Measurements from ENCODE around the gene SPAG7. TPM values are rescaled to one million over a fixed set of nuclear protein-coding genes. Genes with fewer than 3 reads are reported as not detected.

Gene SPAG7
- polyA plus RNA-seq, 1 of the 3 experiments (the other 2 are of a cell fraction), result 133 TPM

- H3K9me3 ChIP-seq, result no peaks in the 10 kb centered on the region
- no peak overlapping the region for H3K4me2 ChIP-seq
- H3K79me2 ChIP-seq (ENCODE audit: insufficient read depth), result peaks cover 25% of the 10 kb centered on the region
- H2AFZ ChIP-seq (ENCODE audit: low read depth), result no peak overlapping the region
- H3K27ac ChIP-seq (ENCODE audit: low read depth in 2 of 2, low read length in 1 of 2), result no peak overlapping the region
- H3K27me3 ChIP-seq (ENCODE audit: insufficient read depth), result no peaks in the 10 kb centered on the region
- no peak for TF ChIP-seq USF2 (IDR thresholded peaks at IDR 0.05; ENCODE audit: borderline replicate concordance, low read depth, low read length)
- no peak for TF ChIP-seq USF1 (IDR thresholded peaks at IDR 0.05; ENCODE audit: borderline replicate concordance, low read depth)
- no peak for TF ChIP-seq FOXM1 (IDR thresholded peaks at IDR 0.05; ENCODE audit: low read depth)
- no peak for TF ChIP-seq NRF1 (IDR thresholded peaks at IDR 0.05; ENCODE audit: low read depth, low read length)
- TF ChIP-seq TCF12 (IDR thresholded peaks at IDR 0.05), result no peak
- TF ChIP-seq RAD21 (IDR thresholded peaks at IDR 0.05; ENCODE audit: low read length), result no peak
- TF ChIP-seq RCOR1 (IDR thresholded peaks at IDR 0.05; ENCODE audit: low read length), result no peak
- no peak for TF ChIP-seq SIN3A (IDR thresholded peaks at IDR 0.05; ENCODE audit: borderline replicate concordance, low read depth, low read length)
- TF ChIP-seq CHD2 (IDR thresholded peaks at IDR 0.05; ENCODE audit: low read length, partially characterized antibody), result no peak
- TF ChIP-seq RXRA (IDR thresholded peaks at IDR 0.05; ENCODE audit: borderline replicate concordance, low read depth), result no peak
- TF ChIP-seq NFIC (IDR thresholded peaks at IDR 0.05; ENCODE audit: borderline replicate concordance), result no peak
- H3K36me3 ChIP-seq (replicated peaks in 1 of 2; ENCODE audit: control insufficient read depth in 1 of 2, insufficient read depth in 2 of 2, low read length in 1 of 2), result peaks cover 3 to 4% of the 10 kb centered on the region in 2 experiments
- H3F3A ChIP-seq (replicated peaks; ENCODE audit: insufficient read depth), result peaks cover 27% of the 10 kb centered on the region
- CTCF ChIA-PET, result interaction anchor here (1.0 to 2.1 kb wide), 4 partner anchors 15 to 107 kb away, joined by 3 to 7 read pairs (median 4); partner anchors contain the start of genes CAMTA2 and RNF167
- H3K9ac ChIP-seq, result no peak overlapping the region
- no peaks in the 10 kb centered on the region for H4K20me1 ChIP-seq (ENCODE audit: insufficient read depth)
- 97% methylated on average over 7 of the region's 8 CpGs for WGBS (ENCODE audit: low lambda C conversion rate)
- H3K9me2 ChIP-seq, result no peaks in the 10 kb centered on the region
- no peak for DNase-seq
- H3K4me3 ChIP-seq (ENCODE audit: low read depth in 2 of 2, low read length in 1 of 2), result no peak overlapping the region
- POLR2A ChIA-PET, result interaction anchor here (6.7 kb wide), 1 partner anchor 12 kb away, joined by 56 read pairs; the partner anchor contains the start of gene SPAG7
- peaks cover 20 to 30% of the 10 kb centered on the region in 2 experiments; a peak in 3 of 4 replicates for H3K4me1 ChIP-seq (ENCODE audit: control insufficient read depth in 1 of 2, insufficient read depth in 2 of 2, low read depth in 1 of 2, low read length in 1 of 2)
Observed at GRCh38 chr17:4955091-4955490, 12.5 kb downstream of the SPAG7 start.

- ChIA-PET POLR2A (interaction anchor here (4.6 to 6.7 kb wide), 2 partner anchors 13 to 14 kb away, joined by 16 to 56 read pairs; partner anchors contain the start of genes RNF167, SLC25A11 and SPAG7), CTCF (interaction anchor here (0.9 to 1.4 kb wide), 4 partner anchors 14 to 109 kb away, joined by 3 to 7 read pairs (median 4); partner anchors contain the start of genes CAMTA2 and SPAG7)
- H3K9me3 ChIP-seq, result no peaks in the 10 kb centered on the region
- H3K36me3 ChIP-seq (replicated peaks in 1 of 2; ENCODE audit: control insufficient read depth in 1 of 2, insufficient read depth in 2 of 2, low read length in 1 of 2), result no peaks in the 10 kb centered on the region
- H3K27ac ChIP-seq (ENCODE audit: low read depth in 2 of 2, low read length in 1 of 2), result peak overlapping the region in 1 of 2 experiments; percentile 45; a peak in 3 of 4 replicates
- no peaks in the 10 kb centered on the region for H3K9me2 ChIP-seq
- 0 out of 2 replicates have a peak overlapping the region, but pooled peaks have one; percentile 28 for H3K9ac ChIP-seq
- DNase-seq, result no peak
- peak overlapping the region; percentile 47 for H3K4me2 ChIP-seq
- H3K4me3 ChIP-seq (ENCODE audit: low read depth in 2 of 2, low read length in 1 of 2), result no peak overlapping the region
- WGBS (ENCODE audit: low lambda C conversion rate), result 90% methylated on average over 8 of the region's 14 CpGs
- TF ChIP-seq MAX (IDR thresholded peaks at IDR 0.05; ENCODE audit: low read depth), result 0 out of 2 replicates have a peak, but pooled peaks have one; percentile 23
- TF ChIP-seq GATA2 (CRISPR knock-in tag; IDR thresholded peaks at IDR 0.05), result no peak
- no peak for TF ChIP-seq JUND (IDR thresholded peaks at IDR 0.05)
- no peak for TF ChIP-seq ZBTB33 (IDR thresholded peaks at IDR 0.05; ENCODE audit: borderline replicate concordance, low read depth)
- no peak for TF ChIP-seq FOXJ3 (CRISPR knock-in tag; IDR thresholded peaks at IDR 0.05)
- TF ChIP-seq RFX5 (IDR thresholded peaks at IDR 0.05; ENCODE audit: low read length), result no peak
- TF ChIP-seq ELF1 (IDR thresholded peaks at IDR 0.05), result no peak
- TF ChIP-seq EZH2phosphoT487 (IDR thresholded peaks at IDR 0.05; ENCODE audit: borderline replicate concordance, low read depth), result no peak
- peak; percentile 30; the same call in 1 of the 2 replicates for TF ChIP-seq TCF12 (IDR thresholded peaks at IDR 0.05)
- 0 out of 2 replicates have a peak, but pooled peaks have one; percentile 30 for TF ChIP-seq SIN3A (IDR thresholded peaks at IDR 0.05; ENCODE audit: borderline replicate concordance, low read depth, low read length)
- TF ChIP-seq USF2 (IDR thresholded peaks at IDR 0.05; ENCODE audit: borderline replicate concordance, low read depth, low read length), result no peak
- 0 out of 2 replicates have a peak, but pooled peaks have one; percentile 3 for TF ChIP-seq FOSL2 (IDR thresholded peaks at IDR 0.05; ENCODE audit: borderline replicate concordance, low read depth)
- H3K27me3 ChIP-seq (ENCODE audit: insufficient read depth), result no peaks in the 10 kb centered on the region
- H3F3A ChIP-seq (replicated peaks; ENCODE audit: insufficient read depth), result peaks cover 34% of the 10 kb centered on the region
- peaks cover 25% of the 10 kb centered on the region for H3K79me2 ChIP-seq (ENCODE audit: insufficient read depth)
- H3K4me1 ChIP-seq (ENCODE audit: control insufficient read depth in 1 of 2, insufficient read depth in 2 of 2, low read depth in 1 of 2, low read length in 1 of 2), result peaks cover 20 to 30% of the 10 kb centered on the region in 2 experiments; a peak in 3 of 4 replicates
- peak overlapping the region; percentile 11; the same call in 1 of the 2 replicates for H2AFZ ChIP-seq (ENCODE audit: low read depth)
- no peaks in the 10 kb centered on the region; the same call in 1 of the 2 replicates for H4K20me1 ChIP-seq (ENCODE audit: insufficient read depth)
Observed at GRCh38 chr17:4953451-4953961, 14.1 kb downstream of the SPAG7 start.

Measured in SK-N-SH (cell line).